GM12892 (cell line): ENCODE results near the gene AHRR.

Experiments used
- DNase-seq: peaks from one replicate; pipeline ENCODE4 v3.0.0; 2011; ENCODE audit not compliant: insufficient read length
- FAIRE-seq: peaks from 2 replicates; lab custom pipeline; 2011; peaks lifted over from hg19 to GRCh38; lab: Jason Lieb, UNC
- POLR2A ChIP-seq: IDR thresholded peaks from 2 replicates; pipeline ENCODE4 v1.6.1; 2011; ENCODE audit warnings: low read depth, low read length, control low read depth
- POLR2AphosphoS5 ChIP-seq: IDR thresholded peaks from 2 replicates; pipeline ENCODE4 v1.6.1; 2011; ENCODE audit warnings: low read depth, low read length, control low read depth
- TAF1 ChIP-seq: IDR thresholded peaks from 2 replicates; pipeline ENCODE4 v1.6.1; 2011; ENCODE audit warnings: low read depth, mild to moderate bottlenecking, control low read depth, low read length, borderline replicate concordance

AHRR gene

DNA sequence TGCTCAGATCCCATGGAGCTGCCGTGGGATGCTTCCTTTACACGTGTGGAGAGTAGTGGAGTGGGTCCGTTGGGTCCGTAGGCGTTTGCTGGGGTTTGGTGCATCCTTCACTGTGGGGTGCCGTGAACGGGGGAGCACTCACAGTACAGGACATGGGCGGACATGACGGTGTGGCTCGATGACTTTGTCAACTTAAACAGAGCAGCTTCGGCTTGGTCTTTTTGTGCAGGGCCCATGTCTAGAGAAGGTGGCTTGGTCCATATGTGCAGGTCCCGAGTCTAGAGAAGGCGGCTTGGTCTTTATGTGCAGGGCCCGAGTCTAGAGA, 95.1 kb downstream of the AHRR start:
- DNase-seq (no peak), FAIRE-seq (no peak)
- TF ChIP-seq TAF1 (no peak), POLR2A (no peak), POLR2AphosphoS5 (no peak)

DNA sequence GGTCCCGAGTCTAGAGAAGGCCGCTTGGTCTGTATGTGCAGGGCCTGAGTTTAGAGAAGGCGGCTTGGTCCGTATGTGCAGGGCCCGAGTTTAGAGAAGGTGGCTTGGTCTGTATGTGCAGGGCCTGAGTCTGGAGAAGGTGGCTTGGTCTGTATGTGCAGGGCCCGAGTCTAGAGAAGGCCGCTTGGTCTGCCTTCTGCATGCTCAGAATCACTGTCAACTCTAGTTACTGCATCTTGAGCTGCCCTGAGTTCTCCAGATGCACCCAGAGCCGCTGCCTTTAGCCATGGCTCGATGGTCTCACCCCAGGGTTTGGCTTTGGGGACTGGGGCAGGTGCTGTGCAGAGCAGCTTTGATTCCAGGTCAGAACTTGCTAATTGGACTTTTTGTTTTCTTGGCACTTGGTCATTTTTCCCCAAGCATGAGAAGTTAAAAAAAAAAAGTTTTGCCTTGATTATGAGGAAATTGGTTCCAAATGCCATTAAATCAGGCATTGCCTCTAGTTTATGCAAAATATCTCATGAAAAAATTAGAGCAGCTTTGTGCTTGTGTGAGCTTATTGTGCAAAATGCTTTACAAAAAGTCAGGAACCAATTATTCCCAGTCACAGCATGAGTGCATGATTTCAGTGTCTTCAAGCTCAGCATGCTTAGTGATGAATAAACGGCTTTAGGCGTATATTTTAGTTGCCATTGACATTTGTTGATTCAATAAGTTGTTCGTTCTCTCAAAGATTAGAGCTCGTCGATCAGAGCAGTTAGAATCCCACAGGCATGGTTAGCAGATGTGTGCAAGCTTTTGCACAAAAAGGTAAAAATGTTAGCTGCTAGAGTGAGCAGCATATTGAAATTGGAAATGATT, 96.0 kb downstream of the AHRR start:
- TF ChIP-seq POLR2AphosphoS5 (no peak), POLR2A (no peak), TAF1 (no peak)
- no peak for DNase-seq
- FAIRE-seq: no peak

- DNase-seq (no peak), FAIRE-seq (no peak)
- no peak for TF ChIP-seq POLR2AphosphoS5
- TF ChIP-seq POLR2A: 0 out of 2 replicates have a peak, but pooled peaks have one; percentile 2
Measured at GRCh38 chr5:418162-419121, 96.9 kb downstream of the AHRR start.

DNA sequence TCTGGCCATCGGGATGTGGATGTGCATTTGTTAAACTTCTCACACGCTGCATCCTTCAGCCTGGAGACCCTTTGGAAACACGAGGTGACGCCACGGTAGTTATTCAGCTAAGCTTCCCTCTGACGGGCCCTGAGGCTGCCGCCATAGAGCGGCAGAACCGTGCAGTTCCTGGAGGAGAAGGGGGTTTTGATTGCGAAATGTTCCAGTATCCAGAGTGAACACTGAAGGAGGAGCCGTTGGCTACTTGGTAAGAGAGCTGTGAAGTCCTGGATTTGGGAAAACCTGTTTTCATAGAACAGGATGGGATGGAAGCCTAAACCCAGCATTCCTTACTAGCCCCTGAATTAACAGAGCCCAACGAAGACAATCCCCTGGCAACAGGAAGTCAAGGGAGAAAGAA, 98.5 kb downstream of the AHRR start:
- TF ChIP-seq POLR2AphosphoS5 (no peak), POLR2A (no peak), TAF1 (no peak)
- DNase-seq (no peak), FAIRE-seq (no peak)

GRCh38 chr5:420632-421286, 99.2 kb downstream of the AHRR start:
- DNase-seq: no peak
- no peak for TF ChIP-seq POLR2A
- no peak; the same call in 1 of the 2 replicates for TF ChIP-seq POLR2AphosphoS5
- no peak for TF ChIP-seq TAF1
- FAIRE-seq: no peak

- FAIRE-seq (no peak), DNase-seq (no peak)
Measured at GRCh38 chr5:421287-421880, 99.9 kb downstream of the AHRR start.

DNA sequence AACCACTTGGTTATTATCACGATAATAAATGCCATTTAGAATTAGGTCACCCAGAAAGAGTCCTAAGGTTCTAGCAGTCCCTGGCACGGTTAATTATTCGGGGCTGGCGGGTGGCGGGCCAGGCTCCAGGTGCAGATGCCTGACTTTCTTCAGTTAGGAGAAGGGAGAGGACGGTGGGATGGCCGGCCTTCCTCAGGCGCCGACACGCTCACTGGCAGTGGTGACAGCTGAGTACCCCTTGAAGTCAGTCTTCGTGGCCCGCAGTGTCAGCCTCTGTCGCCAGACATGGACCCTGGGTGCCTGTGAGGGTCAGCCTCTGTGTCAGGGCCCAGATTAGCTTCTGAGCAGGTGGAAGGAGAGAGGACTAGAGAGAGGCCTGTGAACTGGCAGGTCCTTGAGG, 100.4 kb downstream of the AHRR start:
- FAIRE-seq: no peak
- DNase-seq: no peak
- TF ChIP-seq POLR2AphosphoS5 (no peak), TAF1 (no peak), POLR2A (no peak; the same call in 1 of the 2 replicates)

More at GRCh38 chr5:421287-421880, 99.9 kb downstream of the AHRR start:
- no peak for TF ChIP-seq POLR2A
- TF ChIP-seq POLR2AphosphoS5: no peak
- TF ChIP-seq TAF1: no peak

DNA sequence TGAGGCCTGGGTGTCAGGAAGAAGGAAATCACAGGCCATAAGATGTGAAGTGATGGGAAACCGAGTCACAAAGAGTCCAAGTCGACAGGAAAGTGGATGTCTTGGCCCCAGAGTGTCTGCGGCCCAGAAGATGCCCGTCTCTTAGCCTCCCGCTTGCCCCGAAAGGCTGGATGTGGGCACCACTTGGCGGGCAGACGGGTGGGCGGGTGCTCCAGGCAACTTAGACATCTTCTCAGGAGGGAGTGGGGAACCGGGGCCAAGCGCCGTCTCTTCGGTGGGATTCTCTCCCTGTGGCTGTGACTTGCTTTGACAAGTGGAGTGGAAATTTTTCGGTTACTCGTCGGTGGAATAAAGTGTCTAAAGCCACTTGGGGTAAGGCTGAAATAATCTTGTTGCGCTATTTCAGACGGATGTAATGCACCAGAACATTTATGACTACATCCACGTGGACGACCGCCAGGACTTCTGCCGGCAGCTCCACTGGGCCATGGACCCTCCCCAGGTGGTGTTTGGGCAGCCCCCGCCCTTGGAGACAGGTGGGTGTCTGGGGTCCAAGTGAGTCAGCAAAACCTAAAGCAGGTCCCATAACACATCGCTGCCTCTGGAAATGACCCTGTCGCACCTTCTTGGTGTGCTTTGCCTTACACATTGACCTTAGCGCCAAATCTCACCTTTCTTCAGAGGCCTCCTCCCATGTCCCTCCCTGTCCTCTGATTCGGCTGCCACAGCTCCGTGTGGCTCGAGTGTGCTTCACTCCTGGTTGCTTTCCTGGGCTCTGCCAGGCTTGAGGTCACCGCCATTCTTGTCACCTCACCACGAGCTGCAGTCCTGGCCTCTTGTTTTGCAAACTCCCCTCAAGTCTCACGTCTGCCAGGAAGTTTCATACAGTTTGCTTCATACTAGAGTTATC, 101.1 kb downstream of the AHRR start:
- no peak for FAIRE-seq
- DNase-seq: no peak
- no peak for TF ChIP-seq TAF1
- TF ChIP-seq POLR2AphosphoS5: no peak
- no peak for TF ChIP-seq POLR2A

- FAIRE-seq (no peak), DNase-seq (no peak)
- TF ChIP-seq TAF1 (no peak), POLR2A (no peak), POLR2AphosphoS5 (no peak)
Measured at GRCh38 chr5:423233-423565, 101.7 kb downstream of the AHRR start.
